GM06990 (cell line): Measurements from ENCODE around the gene ICE2.

ENCODE experiments used
- DNase-seq: peaks from one replicate; pipeline ENCODE4 v3.0.0-alpha.2; 2011; ENCODE audit not compliant: insufficient read length; ENCODE audit errors: extremely low read depth
- H3K27me3 ChIP-seq: replicated peaks from 2 replicates; pipeline ENCODE4 v1.6.0; 2011; ENCODE audit warnings: low read length; ENCODE audit not compliant: control insufficient read depth, insufficient read depth
- H3K36me3 ChIP-seq: 2 replicates; pipeline ENCODE4 v1.5.1; 2011; ENCODE audit warnings: low read length; ENCODE audit not compliant: control insufficient read depth, insufficient read depth
- H3K4me3 ChIP-seq: replicated peaks from 2 replicates; pipeline ENCODE4 v1.5.1; 2011; ENCODE audit warnings: low read depth, mild to moderate bottlenecking, control low read depth, low read length
- TF ChIP-seq, protein P1 (sequence below): IDR thresholded peaks from 2 replicates; pipeline ENCODE4 v1.5.1; 2011; ENCODE audit warnings: low read length, control low read depth, mild to moderate bottlenecking, inconsistent platforms; ENCODE audit not compliant: insufficient read depth, poor library complexity, severe bottlenecking

The ICE2 gene

DNA sequence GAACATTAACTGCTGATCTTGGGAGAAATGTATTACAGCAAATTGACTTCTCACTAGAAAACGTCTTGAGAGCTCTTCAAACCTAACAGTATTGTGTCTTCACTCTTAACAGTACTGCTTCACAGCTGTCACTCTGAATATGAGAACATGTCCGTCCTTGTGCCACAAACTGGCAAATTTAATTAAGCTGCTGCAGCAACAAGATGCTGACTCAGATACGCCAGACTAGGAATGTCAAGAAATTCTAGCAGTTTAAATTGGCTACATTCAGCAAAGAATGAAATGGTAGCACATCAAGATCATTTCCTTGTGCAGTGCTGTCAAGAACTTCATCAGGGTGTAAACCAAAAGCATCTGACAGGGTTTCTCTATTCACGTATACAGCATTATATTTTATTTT, 7.6 kb downstream of the ICE2 start:
- TF ChIP-seq, protein P1, sequence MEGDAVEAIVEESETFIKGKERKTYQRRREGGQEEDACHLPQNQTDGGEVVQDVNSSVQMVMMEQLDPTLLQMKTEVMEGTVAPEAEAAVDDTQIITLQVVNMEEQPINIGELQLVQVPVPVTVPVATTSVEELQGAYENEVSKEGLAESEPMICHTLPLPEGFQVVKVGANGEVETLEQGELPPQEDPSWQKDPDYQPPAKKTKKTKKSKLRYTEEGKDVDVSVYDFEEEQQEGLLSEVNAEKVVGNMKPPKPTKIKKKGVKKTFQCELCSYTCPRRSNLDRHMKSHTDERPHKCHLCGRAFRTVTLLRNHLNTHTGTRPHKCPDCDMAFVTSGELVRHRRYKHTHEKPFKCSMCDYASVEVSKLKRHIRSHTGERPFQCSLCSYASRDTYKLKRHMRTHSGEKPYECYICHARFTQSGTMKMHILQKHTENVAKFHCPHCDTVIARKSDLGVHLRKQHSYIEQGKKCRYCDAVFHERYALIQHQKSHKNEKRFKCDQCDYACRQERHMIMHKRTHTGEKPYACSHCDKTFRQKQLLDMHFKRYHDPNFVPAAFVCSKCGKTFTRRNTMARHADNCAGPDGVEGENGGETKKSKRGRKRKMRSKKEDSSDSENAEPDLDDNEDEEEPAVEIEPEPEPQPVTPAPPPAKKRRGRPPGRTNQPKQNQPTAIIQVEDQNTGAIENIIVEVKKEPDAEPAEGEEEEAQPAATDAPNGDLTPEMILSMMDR = no peak
- H3K36me3 ChIP-seq = peaks cover 8% of the 10 kb centered on the region
- DNase-seq = no peak
- H3K4me3 ChIP-seq = no peak overlapping the region
- H3K27me3 ChIP-seq = no peaks in the 10 kb centered on the region

DNA sequence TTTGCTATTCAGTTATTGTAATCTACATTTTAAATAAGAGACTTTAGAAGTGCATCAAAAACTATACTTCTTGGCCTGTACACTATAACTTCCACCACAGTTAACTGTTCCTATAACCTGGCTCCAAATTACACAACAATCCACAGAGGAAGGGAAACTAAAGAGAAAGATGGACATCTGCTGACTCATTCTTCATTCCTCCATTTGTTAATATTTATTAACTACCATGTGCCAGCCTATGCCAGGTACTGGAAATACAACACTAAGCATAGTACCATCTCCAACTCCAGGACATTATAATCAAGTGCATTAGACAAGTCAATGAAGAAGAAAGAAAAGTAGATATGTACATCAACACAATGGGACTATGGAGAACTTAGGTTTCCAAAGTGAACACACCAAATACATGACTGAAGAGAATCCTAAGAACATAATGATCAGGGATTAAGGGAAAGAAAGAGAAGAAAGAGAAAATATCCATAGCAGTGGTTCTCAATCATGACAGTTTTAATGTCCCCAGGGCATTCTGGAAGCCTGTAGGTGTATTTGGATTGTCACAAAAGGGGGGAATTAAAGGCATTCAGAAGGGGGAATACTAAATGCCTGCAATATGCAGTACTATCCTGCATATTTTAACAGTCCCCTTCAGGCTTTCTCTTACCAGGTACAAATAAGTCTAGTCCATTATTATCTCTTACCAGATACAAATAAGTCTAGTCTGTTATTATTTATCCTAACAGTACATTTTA, 8.9 kb downstream of the ICE2 start:
- no peak overlapping the region for H3K4me3 ChIP-seq
- TF ChIP-seq, protein P1 = no peak
- no peak for DNase-seq
- H3K36me3 ChIP-seq = peaks cover 8% of the 10 kb centered on the region
- no peaks in the 10 kb centered on the region for H3K27me3 ChIP-seq

DNA sequence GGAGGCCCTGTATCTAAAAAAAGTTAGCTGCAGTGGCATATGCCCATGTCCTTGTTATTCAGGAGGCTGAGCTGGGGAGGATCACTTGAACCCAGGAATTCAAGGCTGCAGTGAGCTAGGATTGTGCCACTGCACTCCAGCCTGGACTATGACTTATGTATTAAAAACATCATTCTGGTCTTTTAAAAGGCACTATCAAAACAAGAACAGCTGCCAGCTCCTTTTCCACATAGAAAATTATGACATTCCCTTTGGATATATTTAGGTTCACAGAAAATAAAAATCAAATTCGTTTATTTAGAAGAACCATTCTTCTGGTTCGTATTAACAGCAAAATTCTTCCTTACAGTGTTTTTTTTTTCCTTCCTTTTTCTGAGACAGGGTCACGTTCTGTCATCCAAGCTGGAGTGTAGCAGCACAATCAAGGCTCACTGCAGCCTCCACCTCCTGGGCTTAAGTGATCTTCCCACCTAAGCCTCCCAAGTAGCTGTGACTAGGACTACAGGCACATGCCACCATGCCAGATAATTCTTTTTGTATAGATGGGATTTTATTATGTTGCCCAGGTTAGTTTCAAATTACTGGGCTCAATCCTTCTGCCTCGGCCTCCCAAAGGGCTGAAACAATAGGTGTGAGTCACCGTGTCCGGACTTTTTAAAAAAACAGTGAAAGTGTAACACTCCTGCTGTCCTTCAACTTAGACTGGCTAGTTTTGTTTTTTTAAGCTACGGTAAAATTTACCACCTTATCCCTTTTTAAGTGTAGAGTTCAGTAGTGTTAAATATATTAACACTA, 13.9 kb downstream of the ICE2 start:
- Histone ChIP-seq H3K36me3 (no peaks in the 10 kb centered on the region; the same call in none of the 2 replicates), H3K27me3 (no peaks in the 10 kb centered on the region), H3K4me3 (no peak overlapping the region)
- TF ChIP-seq, protein P1 = no peak
- DNase-seq = no peak

DNA sequence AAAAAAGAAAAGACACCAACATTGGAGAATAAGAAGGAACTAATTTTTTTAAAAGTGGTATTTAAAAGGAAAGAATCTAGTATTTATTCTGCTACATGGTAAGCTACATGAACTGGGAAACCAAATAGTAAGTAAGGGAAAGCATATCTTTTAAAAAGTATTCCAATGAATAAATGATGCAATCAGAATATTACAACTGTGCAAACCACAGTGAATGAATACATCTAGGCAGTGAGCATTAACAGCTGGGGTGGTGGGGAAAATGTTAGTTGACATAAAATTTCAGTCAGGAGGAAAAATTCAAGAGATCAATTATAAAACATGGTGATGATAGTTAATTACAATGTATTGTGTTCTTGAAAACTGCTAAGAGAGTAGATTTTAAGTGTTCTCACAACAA, 16.9 kb downstream of the ICE2 start:
- Histone ChIP-seq H3K27me3 (no peaks in the 10 kb centered on the region), H3K4me3 (no peak overlapping the region), H3K36me3 (no peaks in the 10 kb centered on the region; the same call in none of the 2 replicates)
- TF ChIP-seq, protein P1 = no peak
- DNase-seq = no peak

DNA sequence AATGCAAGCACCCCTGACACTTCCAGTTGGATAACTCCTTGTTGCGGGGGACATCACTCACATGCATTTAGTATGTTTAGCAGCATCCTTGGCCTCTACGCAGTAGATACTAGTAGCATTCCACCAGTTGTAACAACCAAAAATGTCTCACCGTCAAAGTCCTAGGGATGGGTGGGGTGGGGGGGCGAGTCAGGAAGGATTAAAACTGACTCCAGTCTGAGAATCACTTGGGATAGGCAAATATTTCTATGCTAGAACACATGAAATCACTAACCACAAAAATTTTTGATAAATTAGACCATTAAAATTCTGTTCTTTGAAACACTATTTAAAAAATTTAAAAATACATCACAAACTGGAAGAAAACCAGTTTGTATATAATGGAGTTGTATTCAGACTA, 18.0 kb downstream of the ICE2 start:
- no peak for DNase-seq
- Histone ChIP-seq H3K36me3 (no peaks in the 10 kb centered on the region; the same call in none of the 2 replicates), H3K27me3 (no peaks in the 10 kb centered on the region), H3K4me3 (no peak overlapping the region)
- TF ChIP-seq, protein P1 = no peak
